Stimulated activated CD8-positive, alpha-beta memory T cell treated with anti-CD3 and anti-CD28 coated beads, Interleukin-4, amount 100 ng/mL, for 24 hours (primary cell): ENCODE measurements around the gene UBE2D4.
"Not testable (repeated sequence)": the region's sequence is repeated elsewhere in the genome, so short reads cannot be mapped to it uniquely, and the experiment has no call there.

Source experiments
- DNase-seq: peaks from one replicate; pipeline ENCODE4 v3.0.0-alpha.2; 2020; ENCODE audit warnings: low read depth

Gene UBE2D4

DNA sequence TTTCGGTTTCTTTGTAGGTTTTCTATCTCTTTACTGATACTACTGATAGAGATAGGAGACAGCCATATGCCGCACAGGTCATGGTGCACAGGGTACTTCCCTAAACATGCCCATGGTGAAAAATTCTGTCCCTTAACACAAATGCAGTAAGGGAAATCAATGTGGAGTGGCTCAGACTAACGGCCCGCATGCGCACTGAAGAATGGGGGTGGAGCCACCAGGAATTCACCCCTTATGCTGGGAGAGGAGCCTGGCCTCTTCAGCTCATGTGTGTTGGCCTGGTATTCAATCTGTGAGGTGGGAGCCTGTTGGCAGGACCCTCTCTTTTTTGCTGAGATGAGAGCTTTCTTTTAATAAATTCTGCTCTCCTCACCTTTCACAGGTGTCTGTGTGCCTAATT lies 11.4 kb upstream of the UBE2D4 start:
- no peak for DNase-seq

DNA sequence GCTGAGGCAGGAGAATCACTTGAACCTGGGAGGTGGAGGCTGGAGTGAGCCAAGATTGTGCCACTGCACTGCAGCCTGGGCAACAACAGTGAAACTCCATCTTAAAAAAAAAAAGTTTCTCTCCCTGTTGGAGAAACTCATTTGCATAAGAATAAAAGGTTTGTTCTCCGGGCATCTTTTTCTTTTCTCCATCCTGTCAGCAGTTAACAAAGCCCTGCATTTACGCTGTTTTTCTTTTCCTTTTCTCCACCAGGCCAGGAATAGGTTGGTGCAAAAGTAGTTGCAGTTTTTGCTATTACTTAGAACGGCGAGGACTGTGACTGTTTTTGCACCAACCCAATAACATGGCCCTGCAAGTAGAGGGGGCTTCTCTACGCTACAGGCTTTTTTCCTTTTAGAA lies 10.3 kb upstream of the UBE2D4 start:
- no peak for DNase-seq

DNA sequence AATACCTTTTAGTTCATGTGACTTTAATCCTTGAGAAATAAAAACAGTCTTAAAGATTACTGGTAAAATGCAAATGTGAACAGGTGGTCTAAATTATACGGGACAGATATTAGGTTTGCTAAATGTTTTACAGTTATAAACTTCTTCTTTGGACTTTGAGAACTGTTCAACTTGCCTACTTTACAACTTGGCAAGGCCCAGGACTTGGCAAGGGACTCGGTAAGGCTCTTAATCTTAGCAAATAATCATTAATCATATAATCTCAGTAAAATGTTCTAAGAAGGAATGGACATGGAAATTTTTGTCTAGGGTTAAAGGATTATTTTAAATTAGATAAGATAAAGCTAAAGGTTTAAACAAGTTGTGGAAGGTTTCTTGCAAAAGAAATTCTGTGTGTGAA lies 4.8 kb upstream of the UBE2D4 start:
- DNase-seq, result no peak

- no peak for DNase-seq
Observed at GRCh38 chr7:43922726-43923125, 3.5 kb upstream of the UBE2D4 start.

DNA sequence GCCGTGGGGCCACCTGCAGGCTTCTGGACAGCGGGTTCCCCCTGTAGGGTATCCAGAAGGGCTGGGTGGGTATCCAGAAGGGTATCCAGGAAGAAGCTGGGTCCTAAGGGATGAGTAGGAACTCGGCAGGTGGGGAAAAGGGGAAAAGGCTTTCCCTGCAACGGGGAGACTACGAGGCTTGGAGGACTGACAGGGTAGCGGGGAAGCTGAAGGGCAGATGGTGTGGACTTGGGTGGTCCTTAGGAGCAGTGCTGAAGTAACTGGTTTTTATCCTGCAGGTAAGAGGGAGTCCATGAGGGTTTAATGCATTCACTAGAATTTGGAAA lies 525 bp downstream of the UBE2D4 start:
- no peak for DNase-seq

DNA sequence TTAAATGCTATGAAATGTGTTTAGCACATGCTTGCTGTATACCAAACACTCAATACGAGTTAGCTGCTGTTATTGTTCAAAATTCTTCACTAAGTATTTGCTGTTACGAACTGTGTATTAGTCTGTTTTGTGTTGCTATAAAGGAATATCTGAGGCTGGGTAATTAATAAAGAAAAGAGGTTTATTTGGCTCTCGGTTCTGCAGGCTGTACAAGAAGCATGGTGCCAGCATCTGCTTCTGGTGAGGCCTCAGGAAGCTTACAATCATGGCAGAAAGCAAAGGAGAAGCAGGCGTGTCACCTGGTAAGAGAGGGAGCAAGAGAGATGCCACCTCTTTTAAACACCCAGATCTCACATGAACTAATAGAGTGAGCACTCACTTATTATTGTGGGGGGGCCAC lies 1.6 kb downstream of the UBE2D4 start:
- DNase-seq, result no peak

GRCh38 chr7:43929529-43930457 lies 3.6 kb downstream of the UBE2D4 start:
- no peak for DNase-seq

- no peak for DNase-seq
Observed at GRCh38 chr7:43931346-43931745, 5.1 kb downstream of the UBE2D4 start.

GRCh38 chr7:43933902-43934560 lies 7.8 kb downstream of the UBE2D4 start:
- DNase-seq, result no peak

GRCh38 chr7:43937444-43937843 lies 11.2 kb downstream of the UBE2D4 start:
- DNase-seq, result no peak

DNA sequence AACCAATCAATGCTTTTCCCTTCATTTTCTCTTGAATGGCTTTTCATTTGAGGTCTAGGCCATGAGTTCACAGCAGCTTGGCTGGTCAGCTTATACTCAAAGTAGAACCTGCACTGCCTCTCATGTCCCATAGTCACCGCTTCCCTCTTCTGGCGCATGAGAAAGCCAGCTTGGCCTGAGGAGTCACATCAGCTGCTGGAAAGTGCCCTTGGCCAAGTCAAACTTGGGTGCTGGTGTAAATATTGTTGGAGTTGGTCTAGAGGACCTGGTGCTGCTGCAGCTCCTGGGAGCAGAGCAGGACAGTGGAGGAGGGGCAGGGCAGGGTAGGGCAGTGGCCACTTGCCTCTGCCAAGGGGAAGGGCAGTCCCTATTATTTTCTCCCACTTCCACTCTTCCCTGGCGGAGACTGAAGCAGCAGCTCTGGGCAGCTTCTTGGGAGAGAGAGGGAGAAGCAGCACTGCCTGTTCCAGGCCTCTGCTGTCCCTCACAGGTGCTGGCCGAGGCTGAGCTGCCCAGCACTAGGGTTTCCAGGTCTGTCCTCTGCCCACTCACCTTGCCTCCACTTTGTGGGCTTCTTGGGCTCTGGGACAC lies 12.8 kb downstream of the UBE2D4 start:
- no peak for DNase-seq

DNA sequence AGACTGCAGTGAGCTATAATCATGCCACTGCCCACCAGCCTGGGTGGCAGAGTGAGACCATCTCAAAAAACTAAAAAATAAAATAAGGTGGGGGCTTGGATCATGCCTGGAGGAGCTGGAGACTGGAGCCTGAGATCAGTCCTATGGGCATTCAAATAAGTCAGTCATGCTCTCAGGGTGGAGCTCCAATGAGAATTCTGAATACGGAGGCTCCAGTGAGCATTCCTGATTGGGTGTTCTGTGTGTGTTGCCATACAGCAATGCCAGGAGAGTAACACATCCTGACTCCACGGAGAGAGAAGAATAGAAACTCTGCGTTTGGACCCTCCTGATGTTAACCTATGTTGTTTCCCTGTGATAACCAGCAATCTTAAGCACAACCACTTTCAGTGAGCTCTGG lies 16.0 kb downstream of the UBE2D4 start:
- DNase-seq, result no peak

- no peak for DNase-seq
Observed at GRCh38 chr7:43942997-43943396, 16.8 kb downstream of the UBE2D4 start.

GRCh38 chr7:43943417-43944187 lies 17.4 kb downstream of the UBE2D4 start:
- DNase-seq, result no peak

- no peak for DNase-seq
Observed at GRCh38 chr7:43944286-43944685, 18.1 kb downstream of the UBE2D4 start.

DNA sequence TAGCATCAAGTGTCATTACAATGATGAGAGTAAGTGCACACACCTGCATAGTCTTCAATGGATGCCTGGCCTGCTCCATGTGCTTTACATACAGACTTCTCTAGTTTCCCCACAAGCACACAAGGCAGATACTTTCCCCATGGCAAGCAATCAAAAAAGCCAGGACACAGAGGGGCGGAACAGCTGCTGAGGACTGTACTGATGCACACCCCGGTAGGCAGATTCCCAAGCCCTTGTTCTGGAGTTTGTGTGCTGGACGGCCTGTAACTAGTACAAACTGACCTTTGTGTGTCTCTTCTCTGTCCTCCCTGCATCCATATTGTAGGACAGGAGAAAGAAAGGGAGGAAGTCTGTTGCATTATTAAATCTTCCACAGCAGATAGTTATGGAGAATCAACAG lies 25.8 kb downstream of the UBE2D4 start:
- no peak for DNase-seq

- DNase-seq, result no peak
Observed at GRCh38 chr7:43953071-43953470, 26.8 kb downstream of the UBE2D4 start.

DNA sequence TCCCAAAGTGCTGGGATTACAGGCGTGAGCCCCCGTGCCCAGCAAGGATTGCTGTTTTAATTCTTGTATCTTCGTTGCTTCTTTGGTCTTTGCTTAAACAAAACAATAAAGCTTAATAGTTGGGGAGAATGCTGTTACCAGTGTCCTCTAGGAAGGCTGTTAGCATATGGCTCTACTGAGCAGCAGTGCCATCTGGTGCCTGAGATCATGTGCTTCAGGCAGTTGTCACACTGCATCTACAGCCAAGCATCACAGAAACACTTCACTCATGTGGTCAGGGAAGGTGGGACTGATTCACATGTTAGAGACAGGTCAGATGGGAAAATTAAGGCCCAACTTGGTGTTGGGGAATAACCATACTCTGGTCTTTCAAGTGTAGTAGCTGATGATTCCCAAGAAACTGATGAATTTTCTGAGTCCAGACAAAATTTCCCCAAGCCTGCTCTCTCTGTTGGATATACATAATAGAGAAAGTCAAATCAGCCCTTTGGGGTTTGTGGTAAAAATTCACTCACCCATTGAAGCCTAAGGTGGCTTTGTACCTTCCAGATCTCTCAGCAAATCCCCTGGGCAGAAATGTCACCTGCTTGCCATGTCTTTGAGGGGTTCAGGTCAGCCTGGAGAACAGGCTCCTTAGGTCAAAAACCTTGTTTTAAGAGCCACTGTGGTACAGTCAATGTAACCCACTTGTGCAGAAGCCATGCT lies 28.4 kb downstream of the UBE2D4 start:
- DNase-seq, result no peak

- DNase-seq, result no peak
Observed at GRCh38 chr7:43956027-43956426, 29.8 kb downstream of the UBE2D4 start.

- DNase-seq, result no peak
Observed at GRCh38 chr7:43960933-43961332, 34.7 kb downstream of the UBE2D4 start.

DNA sequence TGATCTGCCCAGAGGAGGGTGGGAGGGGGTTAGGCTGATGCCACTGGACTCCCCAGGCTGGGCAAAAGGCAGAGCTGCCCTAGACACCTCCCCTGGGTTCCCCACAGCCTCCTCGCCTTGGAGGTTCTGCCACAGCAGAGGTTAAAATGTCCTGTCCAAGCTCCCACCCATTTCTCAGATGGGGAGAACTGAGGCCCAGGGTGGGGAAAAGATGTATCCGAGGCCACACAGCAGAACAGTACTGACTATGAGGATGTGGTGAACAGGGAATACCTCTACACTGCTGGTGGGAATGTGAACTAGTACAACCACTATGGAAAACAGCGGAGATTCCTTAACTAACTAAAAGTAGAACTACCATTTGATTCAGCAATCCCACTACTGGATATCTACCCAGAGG lies 40.2 kb downstream of the UBE2D4 start:
- DNase-seq, result not testable (repeated sequence)
